CD4-positive, alpha-beta T cell treated with Interleukin-4 for 4 hours (primary cell): Measurements from ENCODE around the gene RFX1.

Source experiments
- DNase-seq: peaks from one replicate; pipeline ENCODE4 v3.0.0-alpha.2; 2020

RFX1 gene

GRCh38 chr19:13995878-13996765 lies 10.0 kb downstream of the RFX1 start:
- DNase-seq = no peak

GRCh38 chr19:13995017-13995728 lies 10.9 kb downstream of the RFX1 start:
- no peak for DNase-seq

- no peak for DNase-seq
These were observed 12.4 kb downstream of the RFX1 start for GRCh38 chr19:13993590-13994300.

- DNase-seq = no peak
These were observed 14.1 kb downstream of the RFX1 start for GRCh38 chr19:13992025-13992424.

GRCh38 chr19:13990085-13990484 lies 16.0 kb downstream of the RFX1 start:
- DNase-seq = no peak

- DNase-seq = no peak
These were observed 16.6 kb downstream of the RFX1 start for GRCh38 chr19:13989487-13989886.

- DNase-seq = no peak
These were observed 18.8 kb downstream of the RFX1 start for GRCh38 chr19:13987101-13987890.

GRCh38 chr19:13986348-13986904 lies 19.7 kb downstream of the RFX1 start:
- DNase-seq = peak; percentile 99

GRCh38 chr19:13985771-13986347 lies 20.3 kb downstream of the RFX1 start:
- peak; percentile 40 for DNase-seq

GRCh38 chr19:13984875-13985741 lies 21.0 kb downstream of the RFX1 start:
- DNase-seq = peak; percentile 46

GRCh38 chr19:13984186-13984585 lies 21.9 kb downstream of the RFX1 start:
- no peak for DNase-seq

- DNase-seq = peak; percentile 53
These were observed 22.8 kb downstream of the RFX1 start for GRCh38 chr19:13983213-13983889.

- DNase-seq = no peak
These were observed 23.3 kb downstream of the RFX1 start for GRCh38 chr19:13982773-13983172.

- no peak for DNase-seq
These were observed 24.1 kb downstream of the RFX1 start for GRCh38 chr19:13981988-13982501.

GRCh38 chr19:13981467-13981866 lies 24.7 kb downstream of the RFX1 start:
- DNase-seq = no peak

GRCh38 chr19:13981021-13981420 lies 25.1 kb downstream of the RFX1 start:
- DNase-seq = no peak

- DNase-seq = no peak
These were observed 25.8 kb downstream of the RFX1 start for GRCh38 chr19:13980340-13980739.

- DNase-seq = no peak
These were observed 26.4 kb downstream of the RFX1 start for GRCh38 chr19:13979686-13980085.

GRCh38 chr19:13979244-13979615 lies 26.9 kb downstream of the RFX1 start:
- DNase-seq = no peak
